A673 (cell line): ENCODE results near the gene VAPA. TPM values are rescaled to one million over a fixed set of nuclear protein-coding genes. Genes with fewer than 3 reads are reported as not detected.

ENCODE experiments used
- BruUV-seq: library from RNA; stranded (reverse); fragments of 400-500 nt; replicated peaks from 2 replicates; lab custom pipeline; 2021; lab: Mats Ljungman, UMichigan
- CTCF ChIA-PET: fragments of 300-600 bp; sonication (Branson Sonifier 250); formaldehyde crosslinking; loops from one replicate; lab custom pipeline; 2022; ENCODE audit warnings: antibody characterized with exemption; lab: Charles Lee
- POLR2A ChIA-PET: fragments of 300-600 bp; sonication (Branson Sonifier 250); formaldehyde crosslinking; loops from one replicate; lab custom pipeline; 2022; ENCODE audit warnings: antibody characterized with exemption; ENCODE audit not compliant: low non-redundant PET; lab: Charles Lee
- DNase-seq: peaks from one replicate; pipeline ENCODE4 v3.0.0-alpha.2; 2015; ENCODE audit warnings: low spot score
- H3K27ac ChIP-seq: fragments of 200-600 bp; sonication (generic); 2 replicates; pipeline ENCODE4 v1.5.1; 2016; ENCODE audit warnings: mixed run types, low read depth, mild to moderate bottlenecking, mixed read lengths, antibody characterized with exemption, low read length; ENCODE audit not compliant: poor library complexity, severe bottlenecking
- H3K27me3 ChIP-seq: fragments of 200-600 bp; sonication (generic); replicated peaks from 2 replicates; pipeline ENCODE4 v1.6.1; 2017; ENCODE audit warnings: mixed run types, low read depth, mild to moderate bottlenecking, mixed read lengths, antibody characterized with exemption, low read length; ENCODE audit not compliant: insufficient read depth, poor library complexity
- H3K36me3 ChIP-seq: fragments of 200-600 bp; sonication (generic); 2 replicates; pipeline ENCODE4 v1.6.1; 2016; ENCODE audit warnings: mixed run types, mild to moderate bottlenecking, mixed read lengths, antibody characterized with exemption, low read length; ENCODE audit not compliant: insufficient read depth, poor library complexity, severe bottlenecking
- H3K4me1 ChIP-seq: fragments of 200-600 bp; sonication (generic); 2 replicates; pipeline ENCODE4 v1.6.1; 2017; ENCODE audit warnings: mixed run types, mild to moderate bottlenecking, mixed read lengths, antibody characterized with exemption, low read length; ENCODE audit not compliant: insufficient read depth, poor library complexity, severe bottlenecking
- H3K4me3 ChIP-seq: fragments of 200-600 bp; sonication (generic); 2 replicates; pipeline ENCODE4 v1.5.1; 2016; ENCODE audit warnings: low read depth, mixed run types, mild to moderate bottlenecking, mixed read lengths, low read length; ENCODE audit not compliant: poor library complexity, severe bottlenecking
- H3K9me3 ChIP-seq: fragments of 200-600 bp; sonication (generic); 2 replicates; pipeline ENCODE4 v1.6.1; 2016; ENCODE audit warnings: mixed run types, low read depth, mild to moderate bottlenecking, mixed read lengths, antibody characterized with exemption, low read length; ENCODE audit not compliant: poor library complexity, severe bottlenecking
- EZH2 ChIP-seq: fragments of 200-600 bp; sonication (generic); IDR thresholded peaks from 2 replicates; pipeline ENCODE4 v1.6.1; 2017; ENCODE audit warnings: borderline replicate concordance, low read depth, mild to moderate bottlenecking, mixed read lengths, antibody characterized with exemption, low read length; ENCODE audit not compliant: poor library complexity, severe bottlenecking
- intact Hi-C: fragments of 100-400 bp; cut with micrococcal nuclease; formaldehyde crosslinking; loops from one replicate; pipeline ENCODE4 v1.10.0; 2022; ENCODE audit not compliant: unreplicated experiment
- total RNA-seq: library from RNA; stranded (reverse); gene quantifications from 2 replicates; pipeline ENCODE4 v1.2.3, GENCODE V29; 2021
- TF ChIP-seq, protein P1 (sequence below): fragments of 300-800, 200-600 bp; sonication (generic); conservative IDR thresholded peaks from 2 replicates; pipeline ENCODE4 v1.5.1; 2017; ENCODE audit warnings: low read depth, mild to moderate bottlenecking, antibody characterized with exemption, low read length, moderate library complexity, mixed read lengths

Gene VAPA
- total RNA-seq, 1 experiment from 2014 or later, result 185 TPM

DNA sequence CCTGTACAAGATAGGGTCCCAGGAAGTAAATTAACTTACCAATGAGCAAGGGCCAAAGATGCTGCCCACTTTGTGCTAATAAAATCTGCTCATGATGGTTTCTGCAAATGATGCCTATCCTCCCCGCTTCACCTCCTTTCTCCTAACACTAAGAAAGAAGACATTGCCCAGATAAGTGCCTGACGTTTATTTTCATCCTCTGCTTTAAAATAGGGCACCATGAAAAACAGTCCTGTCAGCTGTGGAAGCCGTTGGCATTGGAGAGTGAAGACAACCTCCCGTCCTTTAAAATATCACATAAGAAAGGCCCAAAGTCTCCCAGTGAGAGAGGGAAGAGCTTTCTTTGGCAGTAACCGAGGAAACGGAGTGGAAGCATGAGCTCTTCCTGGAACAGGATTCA, 29.7 kb upstream of the VAPA start:
- H3K9me3 ChIP-seq, result no peaks in the 10 kb centered on the region

DNA sequence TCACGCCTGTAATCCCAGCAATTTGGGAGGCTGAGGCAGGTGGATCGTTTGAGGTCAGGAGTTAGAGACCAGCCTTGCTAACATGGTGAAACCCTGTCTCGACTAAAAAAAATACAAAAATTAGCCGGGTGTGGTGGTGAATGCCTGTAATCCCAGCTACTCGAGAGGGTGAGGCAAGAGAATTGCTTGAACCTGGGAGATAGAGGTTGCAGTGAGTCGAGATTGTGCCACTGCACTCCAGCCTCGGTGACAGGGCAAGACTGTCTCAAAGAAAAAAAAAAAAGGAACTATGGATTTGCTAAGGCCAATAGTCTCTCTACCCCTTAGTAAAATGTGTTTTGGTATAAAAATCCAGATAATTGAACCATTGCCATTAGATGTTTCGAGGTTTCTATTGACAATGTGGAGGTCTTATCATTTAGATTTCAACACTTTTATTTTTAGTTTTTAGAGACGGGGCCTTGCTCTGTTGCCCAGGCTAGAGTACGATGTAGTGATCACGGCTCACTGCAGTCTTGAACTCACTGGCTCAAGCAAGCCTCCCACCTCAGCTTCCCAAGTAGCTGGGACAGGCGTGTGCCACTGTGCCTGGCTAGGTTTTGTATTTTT, 29.2 kb upstream of the VAPA start:
- DNase-seq, result no peak
- H3K27me3 ChIP-seq, result no peaks in the 10 kb centered on the region
- H3K9me3 ChIP-seq, result no peaks in the 10 kb centered on the region
- H3K36me3 ChIP-seq, result no peaks in the 10 kb centered on the region
- TF ChIP-seq, protein P1, sequence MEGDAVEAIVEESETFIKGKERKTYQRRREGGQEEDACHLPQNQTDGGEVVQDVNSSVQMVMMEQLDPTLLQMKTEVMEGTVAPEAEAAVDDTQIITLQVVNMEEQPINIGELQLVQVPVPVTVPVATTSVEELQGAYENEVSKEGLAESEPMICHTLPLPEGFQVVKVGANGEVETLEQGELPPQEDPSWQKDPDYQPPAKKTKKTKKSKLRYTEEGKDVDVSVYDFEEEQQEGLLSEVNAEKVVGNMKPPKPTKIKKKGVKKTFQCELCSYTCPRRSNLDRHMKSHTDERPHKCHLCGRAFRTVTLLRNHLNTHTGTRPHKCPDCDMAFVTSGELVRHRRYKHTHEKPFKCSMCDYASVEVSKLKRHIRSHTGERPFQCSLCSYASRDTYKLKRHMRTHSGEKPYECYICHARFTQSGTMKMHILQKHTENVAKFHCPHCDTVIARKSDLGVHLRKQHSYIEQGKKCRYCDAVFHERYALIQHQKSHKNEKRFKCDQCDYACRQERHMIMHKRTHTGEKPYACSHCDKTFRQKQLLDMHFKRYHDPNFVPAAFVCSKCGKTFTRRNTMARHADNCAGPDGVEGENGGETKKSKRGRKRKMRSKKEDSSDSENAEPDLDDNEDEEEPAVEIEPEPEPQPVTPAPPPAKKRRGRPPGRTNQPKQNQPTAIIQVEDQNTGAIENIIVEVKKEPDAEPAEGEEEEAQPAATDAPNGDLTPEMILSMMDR, result no peak
- no peak for TF ChIP-seq EZH2
- no peaks in the 10 kb centered on the region for H3K4me1 ChIP-seq
- intact Hi-C loops, result no loop called here
- BruUV-seq, result no TSS peak
- H3K4me3 ChIP-seq, result no peak overlapping the region
- POLR2A ChIA-PET, result no interaction called here
- H3K27ac ChIP-seq, result no peak overlapping the region
- CTCF ChIA-PET, result no interaction called here

More for the DNA sequence above, 29.7 kb upstream of the VAPA start:
- Histone ChIP-seq H3K27me3 (no peaks in the 10 kb centered on the region), H3K27ac (no peak overlapping the region), H3K36me3 (no peaks in the 10 kb centered on the region), H3K4me3 (no peak overlapping the region), H3K4me1 (no peaks in the 10 kb centered on the region)
- TF ChIP-seq, protein P1, result no peak
- no peak for TF ChIP-seq EZH2
- DNase-seq, result no peak
- no TSS peak for BruUV-seq
- ChIA-PET CTCF (no interaction called here), POLR2A (no interaction called here)
- intact Hi-C loops, result no loop called here

DNA sequence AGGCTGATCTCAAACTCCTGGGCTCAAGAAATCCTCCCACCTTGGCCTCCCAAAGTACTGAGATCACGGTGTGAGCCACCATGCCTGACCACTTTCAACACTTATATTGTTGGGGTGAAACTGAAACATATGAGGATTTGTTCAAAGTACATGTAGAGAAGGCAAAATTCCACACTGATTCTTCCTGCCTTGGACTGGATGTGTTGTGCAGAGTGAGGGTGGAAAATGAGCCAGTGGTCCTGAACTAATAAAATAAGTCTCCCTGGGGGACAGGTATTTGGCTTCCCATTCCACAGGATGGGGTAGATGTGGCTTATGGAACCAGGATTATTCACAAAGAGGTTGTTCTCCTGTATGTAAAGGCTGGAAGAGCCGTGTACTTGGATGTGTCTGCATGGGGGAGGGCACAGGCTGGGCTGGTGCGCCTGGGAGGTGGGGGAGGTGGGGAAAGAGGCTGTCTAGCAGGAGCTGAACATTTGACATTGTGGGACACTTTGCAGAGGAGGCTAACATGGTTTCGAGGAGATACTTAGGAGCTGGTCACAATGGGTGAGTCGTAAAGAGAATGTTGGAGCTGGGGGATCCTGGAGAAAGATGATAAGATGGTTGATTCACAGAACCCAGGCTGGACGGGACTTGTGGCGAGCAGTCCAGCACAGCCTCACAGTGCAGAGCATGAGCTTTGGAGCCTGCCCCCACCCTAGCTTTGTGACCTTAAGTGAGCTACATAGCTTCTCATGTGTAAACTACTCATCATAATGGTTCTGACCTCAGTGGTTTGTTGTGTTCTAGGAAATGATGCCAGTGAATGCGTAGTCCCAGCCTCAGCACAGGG, 28.4 kb upstream of the VAPA start, which contains the start of gene TXNDC2:
TSS of gene TXNDC2 (plus strand) at position 804 of the 835 bp plus-strand sequence. CDS start 708 bp downstream, outside the sequence.
- Histone ChIP-seq H3K4me1 (peaks cover 3% of the 10 kb centered on the region), H3K4me3 (no peak within 1 kb of the TSS), H3K36me3 (no peaks in the 10 kb centered on the region), H3K27me3 (no peaks in the 10 kb centered on the region), H3K27ac (no peak within 1 kb of the TSS), H3K9me3 (no peaks in the 10 kb centered on the region)
- TF ChIP-seq, protein P1, result no peak
- no peak for TF ChIP-seq EZH2
- POLR2A ChIA-PET, result no interaction called here
- CTCF ChIA-PET, result no interaction called here
- intact Hi-C loops, result no loop called here
- no TSS peak for BruUV-seq
- DNase-seq, result no peak
